Sigmoid colon (tissue), 7 donors: Measurements from ENCODE around the gene MGAT3. TPM values are rescaled to one million over a fixed set of nuclear protein-coding genes. Genes with fewer than 3 reads are reported as not detected.
A peak's percentile ranks its signal among the peaks of the same experiment; 100 is the strongest.

ENCODE experiments used
- DNase-seq: peaks from one replicate; pipeline ENCODE4 v3.0.0-alpha.2; 2019
- H3K27ac ChIP-seq, 4 donors: fragments of 200-600 bp; sonication (generic); one replicate each; pipeline ENCODE4 v1.5.1; 2016 to 2019; ENCODE audit warnings: mild to moderate bottlenecking in 1 of 4
- H3K27me3 ChIP-seq, 3 donors: fragments of 200-600 bp; sonication (generic); one replicate each; pipeline ENCODE4 v1.5.1; 2019; ENCODE audit warnings: mild to moderate bottlenecking in 1 of 3
- H3K36me3 ChIP-seq, 4 donors: fragments of 200-600 bp; sonication (generic); one replicate each; pipeline ENCODE4 v1.5.1; 2016 to 2019
- H3K4me1 ChIP-seq, 4 donors: fragments of 200-600 bp; sonication (generic); one replicate each; pipeline ENCODE4 v1.5.1; 2017 to 2019
- H3K4me3 ChIP-seq, 4 donors: fragments of 200-600 bp; sonication (generic); one replicate each; pipeline ENCODE4 v1.5.1; 2017 to 2019; ENCODE audit warnings: mild to moderate bottlenecking in 2 of 4, moderate library complexity in 1 of 4
- H3K9me3 ChIP-seq, 4 donors: fragments of 200-600 bp in 3 of 4; sonication (generic) in 3 of 4; one replicate each; pipeline versions ENCODE4 v1.5.1 to v1.6.1; 2013 to 2019
- EP300 ChIP-seq, 4 donors: sonication (generic); formaldehyde crosslinking; IDR thresholded peaks; one replicate each; pipeline ENCODE4 v1.6.1; 2017; ENCODE audit warnings: antibody characterized with exemption in 4 of 4
- POLR2A ChIP-seq, 2 donors: fragments of 450-650 bp; IDR thresholded peaks; one replicate each; pipeline ENCODE4 v1.6.1; 2016; ENCODE audit warnings: antibody characterized with exemption in 2 of 2, mild to moderate bottlenecking in 2 of 2, moderate library complexity in 2 of 2
- POLR2AphosphoS5 ChIP-seq, 4 donors: sonication (generic); formaldehyde crosslinking; IDR thresholded peaks; one replicate each; pipeline ENCODE4 v1.6.1; 2017; ENCODE audit warnings: antibody characterized with exemption in 4 of 4
- WGBS, 2 donors: extraction: QIAGEN DNeasy Blood & Tissue Kit; methylation state at CpG; one replicate each; pipeline ENCODE4 v1.1.7; 2013; 5-methylcytosine and 5-hydroxymethylcytosine counted together
- intact Hi-C: fragments of 100-400 bp; cut with DNase I; formaldehyde crosslinking; loops from one replicate; pipeline ENCODE4 v1.15.1; 2023
- polyA plus RNA-seq, 3 donors: library from polyadenylated mRNA; stranded (reverse); fragments of 200-250 nt; gene quantifications; one replicate each; pipeline ENCODE4 v1.2.3, GENCODE V29; 2013
- total RNA-seq, 4 donors: library from RNA; depleted of rRNA; stranded (reverse); fragments of >200 nt; gene quantifications; one replicate each; pipeline ENCODE4 v1.1.0, GENCODE V29; 2016
- TF ChIP-seq, protein P1 (sequence below), 4 experiments: fragments of 450-650 bp in 3 of 4; fragments of 200-600 bp in 1 of 4; IDR thresholded peaks; one replicate each; pipeline ENCODE4 v1.5.1; 2016 to 2019; ENCODE audit warnings: antibody characterized with exemption in 4 of 4, mild to moderate bottlenecking in 3 of 4, moderate library complexity in 2 of 4
- donor health status: healthy with polysubstance abuse.
- donor health status: Bipolar disorder and iron deficiency.
- donor health status: healthy.

MGAT3 gene
- total and polyA plus RNA-seq, 7 donors = 0.60 to 8.1 (median 1.1) TPM

- Histone ChIP-seq H3K4me3 (no peak overlapping the region), H3K9me3 (no peaks in the 10 kb centered on the region), H3K27me3 (no peaks in the 10 kb centered on the region), H3K4me1 (peaks cover 0 to 9% (median 0%) of the 10 kb centered on the region in 4 donors), H3K27ac (no peak overlapping the region), H3K36me3 (no peaks in the 10 kb centered on the region)
- no peak for DNase-seq
- 77 to 85% methylated on average over 10 of the region's 10 CpGs for WGBS, 2 donors
- intact Hi-C loops = loop anchor here (2.0 kb wide), 1 partner anchor 34 kb away; no protein-coding TSS in a partner anchor
- TF ChIP-seq POLR2AphosphoS5 (IDR thresholded peaks at IDR 0.05) (no peak), POLR2A (IDR thresholded peaks at IDR 0.05) (no peak), EP300 (IDR thresholded peaks at IDR 0.05) (no peak)
- TF ChIP-seq, protein P1, sequence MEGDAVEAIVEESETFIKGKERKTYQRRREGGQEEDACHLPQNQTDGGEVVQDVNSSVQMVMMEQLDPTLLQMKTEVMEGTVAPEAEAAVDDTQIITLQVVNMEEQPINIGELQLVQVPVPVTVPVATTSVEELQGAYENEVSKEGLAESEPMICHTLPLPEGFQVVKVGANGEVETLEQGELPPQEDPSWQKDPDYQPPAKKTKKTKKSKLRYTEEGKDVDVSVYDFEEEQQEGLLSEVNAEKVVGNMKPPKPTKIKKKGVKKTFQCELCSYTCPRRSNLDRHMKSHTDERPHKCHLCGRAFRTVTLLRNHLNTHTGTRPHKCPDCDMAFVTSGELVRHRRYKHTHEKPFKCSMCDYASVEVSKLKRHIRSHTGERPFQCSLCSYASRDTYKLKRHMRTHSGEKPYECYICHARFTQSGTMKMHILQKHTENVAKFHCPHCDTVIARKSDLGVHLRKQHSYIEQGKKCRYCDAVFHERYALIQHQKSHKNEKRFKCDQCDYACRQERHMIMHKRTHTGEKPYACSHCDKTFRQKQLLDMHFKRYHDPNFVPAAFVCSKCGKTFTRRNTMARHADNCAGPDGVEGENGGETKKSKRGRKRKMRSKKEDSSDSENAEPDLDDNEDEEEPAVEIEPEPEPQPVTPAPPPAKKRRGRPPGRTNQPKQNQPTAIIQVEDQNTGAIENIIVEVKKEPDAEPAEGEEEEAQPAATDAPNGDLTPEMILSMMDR (IDR thresholded peaks at IDR 0.05) = no peak
Observed at GRCh38 chr22:39494471-39495120, 37.8 kb downstream of the MGAT3 start.

- TF ChIP-seq, protein P1 (IDR thresholded peaks at IDR 0.05) = peak; percentile 31 to 68 (median 66)
- TF ChIP-seq POLR2A (IDR thresholded peaks at IDR 0.05) (no peak), POLR2AphosphoS5 (IDR thresholded peaks at IDR 0.05) (no peak)
- Histone ChIP-seq H3K9me3 (no peaks in the 10 kb centered on the region), H3K27me3 (no peaks in the 10 kb centered on the region), H3K27ac (peak overlapping the region; percentile 39 to 57 (median 46)), H3K4me1 (peaks cover 0 to 12% (median 8%) of the 10 kb centered on the region in 4 donors), H3K36me3 (no peaks in the 10 kb centered on the region), H3K4me3 (no peak overlapping the region)
- DNase-seq = peak; percentile 84
- intact Hi-C loops = no loop called here
- WGBS, 2 donors = 37 to 46% methylated on average over 13 of the region's 13 CpGs
Observed at GRCh38 chr22:39496131-39496838, 39.5 kb downstream of the MGAT3 start.

DNA sequence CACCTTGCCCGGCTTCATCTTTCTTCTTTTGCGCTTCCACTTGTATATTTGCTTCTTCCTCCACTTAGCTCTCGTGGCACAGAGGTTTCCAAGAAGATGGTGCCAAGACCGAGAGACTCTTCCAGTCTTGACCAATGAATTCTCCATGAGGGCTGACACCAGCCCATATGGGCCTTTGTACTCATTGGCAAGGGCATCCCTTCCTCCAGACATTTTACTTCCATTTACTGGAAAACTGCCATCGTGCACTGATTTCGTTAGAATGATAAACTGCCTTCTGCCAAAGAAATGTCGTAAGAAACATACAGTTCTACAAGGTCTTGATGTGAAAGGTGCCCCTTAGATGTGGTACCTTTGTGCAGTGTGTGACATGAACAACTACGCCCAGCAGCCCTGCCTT is 40.6 kb downstream of the MGAT3 start:
- H3K9me3 ChIP-seq = no peaks in the 10 kb centered on the region
- TF ChIP-seq POLR2A (IDR thresholded peaks at IDR 0.05) (no peak), EP300 (IDR thresholded peaks at IDR 0.05) (no peak), POLR2AphosphoS5 (IDR thresholded peaks at IDR 0.05) (no peak)
- TF ChIP-seq, protein P1 (IDR thresholded peaks at IDR 0.05) = no peak
- WGBS, 2 donors = 86% methylated on average over 8 of the region's 8 CpGs
- no peak overlapping the region for H3K4me3 ChIP-seq
- intact Hi-C loops = no loop called here
- no peak for DNase-seq
- H3K4me1 ChIP-seq = peaks cover 0 to 18% (median 14%) of the 10 kb centered on the region in 4 donors
- H3K36me3 ChIP-seq = no peaks in the 10 kb centered on the region
- H3K27me3 ChIP-seq = no peaks in the 10 kb centered on the region
- H3K27ac ChIP-seq = no peak overlapping the region

DNA sequence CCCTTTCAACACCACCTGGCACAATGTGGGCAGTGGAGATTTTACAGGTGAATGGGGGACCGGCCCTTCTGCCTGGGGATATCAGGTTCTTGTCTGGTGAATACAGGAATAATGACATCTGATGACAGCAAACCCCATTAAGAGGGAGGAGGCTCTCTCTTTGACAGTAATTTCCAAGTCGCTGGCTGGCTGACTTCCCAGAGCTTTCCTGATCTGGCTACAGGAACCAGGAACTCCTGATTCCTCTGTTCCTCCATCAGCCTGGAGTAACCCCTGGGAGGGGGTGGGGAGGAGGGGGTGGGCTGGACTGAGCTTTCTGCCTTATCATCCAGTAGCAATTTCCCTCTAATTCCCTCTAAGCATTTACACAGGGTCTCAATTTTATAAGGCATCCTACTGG is 41.6 kb downstream of the MGAT3 start:
- Histone ChIP-seq H3K4me1 (peaks cover 0 to 28% (median 21%) of the 10 kb centered on the region in 4 donors), H3K27ac (peak overlapping the region in 1 of 4 donors; percentile 0), H3K36me3 (no peaks in the 10 kb centered on the region), H3K27me3 (no peaks in the 10 kb centered on the region), H3K4me3 (no peak overlapping the region), H3K9me3 (no peaks in the 10 kb centered on the region)
- TF ChIP-seq, protein P1 (IDR thresholded peaks at IDR 0.05) = no peak
- no peak for TF ChIP-seq EP300 (IDR thresholded peaks at IDR 0.05)
- no peak for TF ChIP-seq POLR2AphosphoS5 (IDR thresholded peaks at IDR 0.05)
- TF ChIP-seq POLR2A (IDR thresholded peaks at IDR 0.05) = no peak
- 18 to 59% methylated on average over 2 of the region's 2 CpGs for WGBS, 2 donors
- no peak for DNase-seq
- intact Hi-C loops = no loop called here
